B cell (primary cell): ENCODE data around the gene SUPV3L1. TPM values are rescaled to one million over a fixed set of nuclear protein-coding genes. Genes with fewer than 3 reads are reported as not detected.

Experiments used
- ATAC-seq: fragments of 200-7000 bp; cut with Tn5 transposase; one replicate; pipeline ENCODE4 v1.10.0; 2021; ENCODE audit warnings: low read depth, mild to moderate bottlenecking, moderate number of reproducible peaks, moderate library complexity
- CTCF ChIA-PET: fragments of 350-600 bp; sonication (Branson Sonifier 250); formaldehyde crosslinking; loops from one replicate; lab custom pipeline; 2021; ENCODE audit warnings: antibody characterized with exemption, inconsistent platforms; lab: Charles Lee
- POLR2A ChIA-PET: fragments of 350-600 bp; sonication (Branson Sonifier 250); formaldehyde crosslinking; loops from one replicate; lab custom pipeline; 2021; ENCODE audit warnings: antibody characterized with exemption; lab: Charles Lee
- DNase-seq: peaks from one replicate; pipeline ENCODE4 v3.0.0; 2013
- H2AFZ ChIP-seq: 2 replicates; pipeline ENCODE4 v1.6.1; 2012; ENCODE audit warnings: mild to moderate bottlenecking, low read depth, low read length; ENCODE audit not compliant: insufficient read depth, poor library complexity, severe bottlenecking
- H3K27ac ChIP-seq, 2 donors: 1 replicate in 1 of 2; 2 replicates in 1 of 2; pipeline ENCODE4 v1.5.1; 2012 to 2013; ENCODE audit warnings: low read length in 2 of 2, mild to moderate bottlenecking in 2 of 2, moderate library complexity in 1 of 2
- H3K27me3 ChIP-seq, 4 experiments: fragments of 200-600 bp in 1 of 4; sonication (generic) in 1 of 4; replicated peaks in 1 of 4; 1 replicate in 2 of 4; 2 replicates in 2 of 4; pipeline versions ENCODE4 v1.6.1 to v1.7.0; 2013 to 2016; ENCODE audit warnings: low read length in 3 of 4, mild to moderate bottlenecking in 2 of 4, mixed read lengths in 1 of 4, moderate library complexity in 1 of 4; ENCODE audit not compliant: insufficient read depth in 4 of 4, control insufficient read depth in 3 of 4; ENCODE audit errors: control extremely low read depth in 1 of 4
- H3K36me3 ChIP-seq, 2 experiments: replicated peaks in 1 of 2; 1 replicate in 1 of 2; 2 replicates in 1 of 2; pipeline versions ENCODE4 v1.6.1 to v1.7.1; 2013; ENCODE audit warnings: low read length in 1 of 2; ENCODE audit not compliant: insufficient read depth in 2 of 2, control insufficient read depth in 1 of 2; ENCODE audit errors: control extremely low read depth in 1 of 2, extremely low read depth in 1 of 2
- H3K4me1 ChIP-seq, 2 donors: fragments of 200-600 bp in 1 of 2; sonication (generic) in 1 of 2; 1 replicate in 1 of 2; 2 replicates in 1 of 2; pipeline versions ENCODE4 v1.5.1 to v1.6.1; 2013 to 2017; ENCODE audit warnings: low read length in 2 of 2; ENCODE audit not compliant: control insufficient read depth in 2 of 2, insufficient read depth in 2 of 2
- H3K4me2 ChIP-seq: replicated peaks from 2 replicates; pipeline ENCODE3; 2012; ENCODE audit warnings: mild to moderate bottlenecking, low read depth, low read length; ENCODE audit not compliant: poor library complexity, severe bottlenecking
- H3K4me3 ChIP-seq, 5 experiments: fragments of 200-600 bp in 1 of 5; sonication (generic) in 1 of 5; 1 replicate in 3 of 5; 2 replicates in 2 of 5; pipeline versions ENCODE4 v1.5.1 to v1.7.0; 2011 to 2016; ENCODE audit warnings: low read length in 4 of 5, mild to moderate bottlenecking in 4 of 5, low read depth in 2 of 5, control low read depth in 1 of 5, moderate library complexity in 1 of 5; ENCODE audit not compliant: insufficient read depth in 1 of 5; ENCODE audit errors: control extremely low read depth in 1 of 5, extremely low read depth in 1 of 5
- H3K79me2 ChIP-seq: fragments of 200-600 bp; sonication (generic); one replicate; pipeline ENCODE4 v1.6.0; 2016; ENCODE audit warnings: low read length; ENCODE audit not compliant: control insufficient read depth, insufficient read depth
- H3K9ac ChIP-seq: fragments of 200-600 bp; sonication (generic); 2 replicates; pipeline ENCODE4 v1.6.1; 2017; ENCODE audit warnings: mild to moderate bottlenecking, low read length, moderate library complexity
- H3K9me3 ChIP-seq, 3 donors: one replicate each; pipeline versions ENCODE4 v1.6.1 to v1.7.1; 2013; ENCODE audit warnings: low read length in 2 of 3; ENCODE audit not compliant: control insufficient read depth in 2 of 3, insufficient read depth in 1 of 3; ENCODE audit errors: control extremely low read depth in 1 of 3
- H4K20me1 ChIP-seq: 2 replicates; pipeline ENCODE4 v1.6.0; 2012; ENCODE audit warnings: mild to moderate bottlenecking, low read length; ENCODE audit not compliant: insufficient read depth, control insufficient read depth, poor library complexity, severe bottlenecking
- H3K27ac Mint-ChIP-seq: one replicate; pipeline ENCODE4 v1.8.0; 2021; ENCODE audit warnings: mixed read lengths
- H3K27me3 Mint-ChIP-seq: one replicate; pipeline ENCODE4 v1.8.0; 2021; ENCODE audit warnings: mixed read lengths
- H3K4me1 Mint-ChIP-seq: one replicate; pipeline ENCODE4 v1.8.0; 2021; ENCODE audit warnings: mixed read lengths
- H3K4me3 Mint-ChIP-seq: one replicate; pipeline ENCODE4 v1.8.0; 2021; ENCODE audit warnings: mixed read lengths
- H3K9me3 Mint-ChIP-seq: one replicate; pipeline ENCODE4 v1.8.0; 2022; ENCODE audit warnings: mixed read lengths; ENCODE audit not compliant: insufficient read depth
- EZH2 ChIP-seq: IDR thresholded peaks from 2 replicates; pipeline ENCODE4 v1.6.1; 2012; ENCODE audit warnings: borderline replicate concordance, low read depth, mild to moderate bottlenecking, moderate library complexity, low read length; ENCODE audit not compliant: insufficient read depth, poor library complexity, severe bottlenecking
- WGBS: methylation state at CpG from one replicate; pipeline ENCODE4 v1.1.5; 2013; ENCODE audit warnings: missing lambda C conversion rate; ENCODE audit not compliant: insufficient coverage; 5-methylcytosine and 5-hydroxymethylcytosine counted together
- intact Hi-C: fragments of 100-400 bp; cut with micrococcal nuclease; formaldehyde crosslinking; loops from one replicate; pipeline ENCODE4 v1.10.0; 2022
- polyA plus RNA-seq: library from polyadenylated mRNA; depleted of rRNA; stranded (reverse); fragments of >200 nt; gene quantifications from 2 replicates; pipeline ENCODE4 v1.2.3, GENCODE V29; 2012
- total RNA-seq, 2 donors: library from RNA; stranded (reverse); fragments of 120-200 nt in 1 of 2; gene quantifications; 1 replicate in 1 of 2; 2 replicates in 1 of 2; pipeline versions ENCODE4 v1.2.3 to v1.2.4, GENCODE V29; 2013 to 2022
- TF ChIP-seq, protein P1 (sequence below): fragments of 200-600 bp; IDR thresholded peaks from one replicate; pipeline ENCODE4 v1.8.0; 2022; ENCODE audit warnings: antibody characterized with exemption, mild to moderate bottlenecking

Gene SUPV3L1
- total and polyA plus RNA-seq, 2 donors (not counting 1 experiment from before 2014, with no cell fraction given): 33.6 to 37.1 TPM

DNA sequence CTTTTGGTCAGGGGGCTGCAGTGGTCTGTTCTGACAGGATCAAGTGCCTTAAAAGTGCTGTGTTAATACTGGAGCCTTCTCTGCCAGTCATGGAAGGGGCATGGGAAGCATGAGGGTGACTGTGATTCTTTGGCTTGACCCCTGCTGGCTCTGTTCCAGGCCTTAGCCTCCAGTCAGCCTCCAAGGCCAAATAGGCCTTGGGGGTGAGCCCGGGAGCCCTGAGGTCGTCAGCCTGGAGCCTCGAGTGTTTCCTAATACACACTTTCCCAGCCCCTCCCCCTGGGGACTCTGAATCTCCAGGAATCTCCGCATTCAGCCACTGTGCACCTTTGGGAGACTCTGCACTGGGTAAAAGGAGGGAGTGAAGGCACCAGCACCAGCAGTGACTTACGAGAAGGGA, 50.1 kb downstream of the SUPV3L1 start:
- no peaks in the 10 kb centered on the region for H3K27me3 Mint-ChIP-seq
- no peaks in the 10 kb centered on the region for H3K9me3 Mint-ChIP-seq
- POLR2A ChIA-PET: no interaction called here
- Histone ChIP-seq H2AFZ (no peak overlapping the region), H3K27me3 (no peaks in the 10 kb centered on the region), H3K9me3 (no peaks in the 10 kb centered on the region), H3K79me2 (no peaks in the 10 kb centered on the region), H3K36me3 (no peaks in the 10 kb centered on the region), H3K9ac (no peak overlapping the region), H3K4me2 (no peak overlapping the region), H3K27ac (no peak overlapping the region), H3K4me1 (peaks cover 22 to 30% of the 10 kb centered on the region in 2 donors), H3K4me3 (no peak overlapping the region), H4K20me1 (no peaks in the 10 kb centered on the region)
- ATAC-seq (no peak), DNase-seq (no peak)
- H3K27ac Mint-ChIP-seq: no peak overlapping the region
- H3K4me3 Mint-ChIP-seq: peak overlapping the region; percentile 78
- CTCF ChIA-PET: interaction anchor here (0.6 to 3.1 kb wide), 4 partner anchors 8 to 1583 kb away, joined by 3 to 21 read pairs (median 8); no protein-coding TSS in a partner anchor
- no peak for TF ChIP-seq EZH2
- TF ChIP-seq, protein P1, sequence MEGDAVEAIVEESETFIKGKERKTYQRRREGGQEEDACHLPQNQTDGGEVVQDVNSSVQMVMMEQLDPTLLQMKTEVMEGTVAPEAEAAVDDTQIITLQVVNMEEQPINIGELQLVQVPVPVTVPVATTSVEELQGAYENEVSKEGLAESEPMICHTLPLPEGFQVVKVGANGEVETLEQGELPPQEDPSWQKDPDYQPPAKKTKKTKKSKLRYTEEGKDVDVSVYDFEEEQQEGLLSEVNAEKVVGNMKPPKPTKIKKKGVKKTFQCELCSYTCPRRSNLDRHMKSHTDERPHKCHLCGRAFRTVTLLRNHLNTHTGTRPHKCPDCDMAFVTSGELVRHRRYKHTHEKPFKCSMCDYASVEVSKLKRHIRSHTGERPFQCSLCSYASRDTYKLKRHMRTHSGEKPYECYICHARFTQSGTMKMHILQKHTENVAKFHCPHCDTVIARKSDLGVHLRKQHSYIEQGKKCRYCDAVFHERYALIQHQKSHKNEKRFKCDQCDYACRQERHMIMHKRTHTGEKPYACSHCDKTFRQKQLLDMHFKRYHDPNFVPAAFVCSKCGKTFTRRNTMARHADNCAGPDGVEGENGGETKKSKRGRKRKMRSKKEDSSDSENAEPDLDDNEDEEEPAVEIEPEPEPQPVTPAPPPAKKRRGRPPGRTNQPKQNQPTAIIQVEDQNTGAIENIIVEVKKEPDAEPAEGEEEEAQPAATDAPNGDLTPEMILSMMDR: no peak
- WGBS: 100% methylated on average over 2 of the region's 5 CpGs
- H3K4me1 Mint-ChIP-seq: peaks cover 34% of the 10 kb centered on the region
- intact Hi-C loops: no loop called here

DNA sequence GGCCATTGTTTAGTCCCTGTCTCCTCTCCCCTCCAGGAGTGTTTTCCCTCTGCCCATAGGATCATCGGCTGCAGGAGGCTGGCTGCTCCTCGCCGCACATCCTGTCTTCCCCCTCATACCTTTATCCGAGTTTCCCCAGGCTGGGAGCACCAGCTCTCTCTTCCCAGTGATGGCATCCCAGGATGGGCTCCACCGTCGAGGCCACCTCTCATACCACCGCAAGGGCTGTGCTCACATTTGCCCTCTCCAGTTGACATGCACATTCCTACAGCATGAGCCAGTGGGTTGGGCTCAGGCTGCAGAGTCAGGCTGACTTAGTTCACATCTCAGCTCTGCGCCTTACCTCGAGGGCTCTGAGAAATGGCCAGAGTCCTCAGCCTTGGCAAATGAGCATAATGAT, 52.2 kb downstream of the SUPV3L1 start:
- H3K79me2 ChIP-seq: no peaks in the 10 kb centered on the region
- no peak for DNase-seq
- H3K4me3 ChIP-seq: no peak overlapping the region
- no peaks in the 10 kb centered on the region for H4K20me1 ChIP-seq
- intact Hi-C loops: no loop called here
- Mint-ChIP-seq H3K9me3 (no peaks in the 10 kb centered on the region), H3K4me3 (no peak overlapping the region), H3K27ac (no peak overlapping the region), H3K4me1 (peaks cover 26% of the 10 kb centered on the region), H3K27me3 (no peaks in the 10 kb centered on the region)
- no peak overlapping the region for H3K27ac ChIP-seq
- H3K4me1 ChIP-seq: peaks cover 19 to 21% of the 10 kb centered on the region in 2 donors
- H3K4me2 ChIP-seq: no peak overlapping the region
- ChIA-PET CTCF (interaction anchor here (0.7 to 13.2 kb wide), 2 partner anchors 159 to 176 kb away, joined by 3 to 281 read pairs; no protein-coding TSS in a partner anchor), POLR2A (no interaction called here)
- H3K9me3 ChIP-seq: no peaks in the 10 kb centered on the region
- no peak for ATAC-seq
- no peaks in the 10 kb centered on the region for H3K36me3 ChIP-seq
- TF ChIP-seq, protein P1: no peak
- no peak for TF ChIP-seq EZH2
- WGBS: 94% methylated on average over 8 of the region's 9 CpGs
- H2AFZ ChIP-seq: no peak overlapping the region
- H3K27me3 ChIP-seq: no peaks in the 10 kb centered on the region
- no peak overlapping the region for H3K9ac ChIP-seq
